Spleen (tissue), 7 donors: ENCODE measurements around the gene LRRC4C.

Experiments used
- POLR2A ChIP-seq, 3 donors: fragments of 450-650 bp; IDR thresholded peaks; one replicate each; pipeline ENCODE4 v1.5.1; 2017; ENCODE audit warnings: antibody characterized with exemption in 3 of 3, mild to moderate bottlenecking in 1 of 3
- TF ChIP-seq, protein P1 (sequence below), 11 experiments: fragments of 200-600 bp in 7 of 11; fragments of 450-650 bp in 4 of 11; sonication (generic) in 4 of 11; IDR thresholded peaks in 8 of 11; conservative IDR thresholded peaks in 3 of 11; 1 replicate in 7 of 11; 2 replicates in 4 of 11; pipeline versions ENCODE4 v1.4.0 to v1.8.0; 2016 to 2021; ENCODE audit warnings: antibody characterized with exemption in 11 of 11, inconsistent platforms in 4 of 11, mild to moderate bottlenecking in 1 of 11
- donor health status: DM: no; HTN: no; CAD: no; lungs with moderate emphysema.
- donor health status: DM: no; HTN: no; CAD: no.
- donor health status: DM: no; HTN: no; CAD: no.

DNA sequence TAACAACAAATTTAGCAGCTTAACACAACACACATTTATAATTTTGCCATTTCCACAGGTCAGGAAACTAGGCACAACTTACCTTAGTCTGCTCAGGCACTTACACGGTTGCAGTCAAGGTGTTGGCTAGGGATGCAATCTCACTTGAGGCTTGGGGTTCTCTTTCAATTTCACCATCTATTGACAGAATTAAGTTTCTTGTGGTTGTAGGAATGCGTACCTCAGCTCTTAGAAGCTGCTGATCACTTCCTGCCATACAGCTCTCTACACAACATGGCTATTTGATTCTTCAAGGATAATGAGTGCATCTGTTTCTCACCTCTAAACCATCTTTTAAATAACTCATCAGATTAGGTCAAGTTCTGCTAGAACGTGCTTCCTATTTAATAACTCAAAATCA lies 968.1 kb downstream of the LRRC4C start:
- no peak for TF ChIP-seq POLR2A (IDR thresholded peaks at IDR 0.05)
- TF ChIP-seq, protein P1, sequence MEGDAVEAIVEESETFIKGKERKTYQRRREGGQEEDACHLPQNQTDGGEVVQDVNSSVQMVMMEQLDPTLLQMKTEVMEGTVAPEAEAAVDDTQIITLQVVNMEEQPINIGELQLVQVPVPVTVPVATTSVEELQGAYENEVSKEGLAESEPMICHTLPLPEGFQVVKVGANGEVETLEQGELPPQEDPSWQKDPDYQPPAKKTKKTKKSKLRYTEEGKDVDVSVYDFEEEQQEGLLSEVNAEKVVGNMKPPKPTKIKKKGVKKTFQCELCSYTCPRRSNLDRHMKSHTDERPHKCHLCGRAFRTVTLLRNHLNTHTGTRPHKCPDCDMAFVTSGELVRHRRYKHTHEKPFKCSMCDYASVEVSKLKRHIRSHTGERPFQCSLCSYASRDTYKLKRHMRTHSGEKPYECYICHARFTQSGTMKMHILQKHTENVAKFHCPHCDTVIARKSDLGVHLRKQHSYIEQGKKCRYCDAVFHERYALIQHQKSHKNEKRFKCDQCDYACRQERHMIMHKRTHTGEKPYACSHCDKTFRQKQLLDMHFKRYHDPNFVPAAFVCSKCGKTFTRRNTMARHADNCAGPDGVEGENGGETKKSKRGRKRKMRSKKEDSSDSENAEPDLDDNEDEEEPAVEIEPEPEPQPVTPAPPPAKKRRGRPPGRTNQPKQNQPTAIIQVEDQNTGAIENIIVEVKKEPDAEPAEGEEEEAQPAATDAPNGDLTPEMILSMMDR (IDR thresholded peaks at IDR 0.05 in 8 of 11, conservative IDR thresholded peaks at IDR 0.05 in 3 of 11) = no peak
